ENCODE data around the gene ORC6. TPM values are rescaled to one million over a fixed set of nuclear protein-coding genes. Genes with fewer than 3 reads are reported as not detected.

The ORC6 gene
- polyA plus RNA-seq, 4 donors = 16.4 to 23.6 (median 21.0) TPM

GRCh38 chr16:46730801-46731690 lies 41.6 kb downstream of the ORC6 start:
- no peak for DNase-seq (ENCODE audit: low read depth in 4 of 4, low spot score in 3 of 4)

- DNase-seq (ENCODE audit: low read depth in 4 of 4, low spot score in 3 of 4) = peak in 1 of 4 donors; percentile 4
Measured at GRCh38 chr16:46731691-46732555, 42.5 kb downstream of the ORC6 start.

- no peak for DNase-seq (ENCODE audit: low read depth in 4 of 4, low spot score in 3 of 4)
Measured at GRCh38 chr16:46732561-46732960, 43.1 kb downstream of the ORC6 start.

- no peak for DNase-seq (ENCODE audit: low read depth in 4 of 4, low spot score in 3 of 4)
Measured at GRCh38 chr16:46733319-46733830, 43.9 kb downstream of the ORC6 start.

- DNase-seq (ENCODE audit: low read depth in 4 of 4, low spot score in 3 of 4) = no peak
Measured at GRCh38 chr16:46736695-46737094, 47.2 kb downstream of the ORC6 start.

GRCh38 chr16:46737621-46738214 lies 48.3 kb downstream of the ORC6 start:
- DNase-seq (ENCODE audit: low read depth in 4 of 4, low spot score in 3 of 4) = no peak

GRCh38 chr16:46739934-46740333 lies 50.5 kb downstream of the ORC6 start:
- no peak for DNase-seq (ENCODE audit: low read depth in 4 of 4, low spot score in 3 of 4)

DNA sequence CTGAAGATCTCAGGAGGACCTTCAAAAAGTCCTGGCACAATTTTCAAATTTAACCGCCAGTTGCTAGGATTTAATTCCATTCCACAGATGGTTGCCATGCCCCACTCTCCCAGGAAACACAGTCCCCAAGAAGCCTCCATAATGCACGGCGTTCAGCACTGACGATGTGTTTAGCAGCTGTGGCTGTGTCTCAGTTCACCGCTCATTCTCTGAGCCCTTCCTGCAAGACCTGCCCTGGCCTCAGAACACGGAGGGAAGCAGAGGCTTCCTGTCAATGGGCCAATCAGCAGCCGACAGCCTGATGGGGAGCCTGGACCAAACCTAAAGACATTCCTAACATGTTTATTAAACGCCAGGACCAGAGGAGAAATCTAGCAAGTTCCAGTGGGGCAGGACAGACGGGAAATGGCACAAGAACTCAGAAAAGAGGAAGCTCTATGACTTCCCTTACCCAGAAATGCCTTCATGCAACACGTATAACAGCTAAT lies 53.8 kb downstream of the ORC6 start:
- peak in 1 of 4 donors; percentile 3 for DNase-seq (ENCODE audit: low read depth in 4 of 4, low spot score in 3 of 4)

DNA sequence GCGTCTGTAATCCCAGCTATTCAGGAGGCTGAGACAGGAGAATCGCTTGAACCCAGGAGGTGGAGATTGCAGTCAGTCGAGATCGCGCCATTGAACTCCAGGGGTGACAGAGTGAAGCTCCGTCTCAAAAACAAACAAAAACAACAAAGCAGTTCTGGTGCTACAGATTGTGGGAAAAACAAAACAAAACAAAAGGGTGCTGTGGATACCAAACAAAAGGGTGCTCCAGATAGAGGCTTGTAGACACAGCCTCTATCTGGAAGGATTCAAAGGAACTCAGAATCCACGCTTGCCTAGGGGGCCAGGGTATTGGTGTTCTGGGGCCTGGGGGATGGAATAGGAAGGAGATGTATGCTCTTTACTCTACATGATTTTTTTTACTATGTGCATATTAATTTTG lies 56.2 kb downstream of the ORC6 start:
- DNase-seq (ENCODE audit: low read depth in 4 of 4, low spot score in 3 of 4) = no peak

DNA sequence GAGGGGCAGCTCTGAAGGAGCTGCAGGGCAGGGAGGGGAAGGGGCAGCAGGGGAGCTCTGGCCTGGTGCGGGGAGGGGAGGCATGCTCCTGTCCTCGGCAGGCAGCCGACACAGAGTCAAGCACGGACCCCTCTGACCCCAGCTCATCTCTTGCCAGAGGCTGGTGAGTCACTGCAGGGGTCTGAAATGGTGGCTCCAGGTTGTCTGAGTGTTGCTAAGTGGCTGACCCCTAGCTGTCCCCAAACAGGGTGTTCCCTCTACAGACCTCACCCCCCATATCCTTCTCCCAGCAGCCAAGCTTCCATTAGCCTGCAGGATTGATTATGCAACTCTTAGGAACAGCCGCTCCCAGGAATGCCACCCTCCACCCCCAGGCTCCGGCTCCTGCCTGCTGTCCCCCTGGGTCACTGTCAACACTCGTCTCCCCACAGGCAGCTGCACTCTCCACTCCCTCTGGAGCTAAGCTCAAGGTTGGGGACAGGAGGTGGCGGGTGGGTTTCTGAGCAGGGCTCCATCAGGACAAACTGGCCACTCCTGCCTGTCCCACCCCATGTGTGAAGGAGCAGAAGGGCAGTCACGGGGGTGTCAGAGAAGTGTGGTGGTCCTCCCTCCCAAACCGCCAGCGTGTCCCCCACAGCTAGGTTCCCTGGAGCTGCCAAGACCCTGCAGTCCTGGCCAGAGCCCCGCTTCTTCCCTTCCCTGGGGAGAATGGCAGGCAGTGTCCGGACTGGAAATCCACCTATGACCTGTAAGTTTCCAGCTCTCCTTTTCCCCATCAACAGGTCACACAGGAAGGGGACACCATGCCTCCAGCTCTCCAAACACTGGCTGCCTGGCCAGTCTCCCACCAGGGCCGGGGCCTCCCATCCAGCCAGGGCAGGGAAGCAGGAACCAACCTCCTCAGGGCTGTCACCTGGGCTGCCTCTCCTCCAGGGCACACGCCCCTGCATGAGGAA lies 57.6 kb downstream of the ORC6 start:
- no peak for DNase-seq (ENCODE audit: low read depth in 4 of 4, low spot score in 3 of 4)

Other genes with a start within 250 kb of the ORC6 start
- gene SHCBP1, start 68.3 kb upstream of the ORC6 start, polyA plus RNA-seq (ENCODE audit: insufficient read length in 4 of 4) = 1 to 10 TPM; 7.7 to 8.9 (median 8.5) TPM
- 100 to 1,000 TPM; 148 to 178 (median 166) TPM for gene VPS35, start 481 bp upstream of the ORC6 start, polyA plus RNA-seq (ENCODE audit: insufficient read length in 4 of 4)
- 1 to 10 TPM in 3 of 4 donors, under 1 TPM in 1; 0.76 to 1.5 (median 1.1) TPM for gene MYLK3, start 58.7 kb downstream of the ORC6 start, polyA plus RNA-seq (ENCODE audit: insufficient read length in 4 of 4)
- gene C16orf87, start 141.5 kb downstream of the ORC6 start, polyA plus RNA-seq (ENCODE audit: insufficient read length in 4 of 4) = 10 to 100 TPM; 27.6 to 38.8 (median 36.1) TPM
- 10 to 100 TPM; 25.3 to 29.9 (median 29.2) TPM for gene GPT2, start 194.7 kb downstream of the ORC6 start, polyA plus RNA-seq (ENCODE audit: insufficient read length in 4 of 4)